ENCODE results near the gene LIN28B. TPM values are rescaled to one million over a fixed set of nuclear protein-coding genes. Genes with fewer than 3 reads are reported as not detected.
A peak's percentile ranks its signal among the peaks of the same experiment; 100 is the strongest.

The LIN28B gene
- total and polyA plus RNA-seq, 7 donors, result not detected

- no peak for DNase-seq
- TF ChIP-seq CTCF (IDR thresholded peaks at IDR 0.05), result no peak
- peaks cover 6 to 94% of the 10 kb centered on the region in 2 donors for H3K36me3 ChIP-seq (ENCODE audit: insufficient read depth in 1 of 2, low read depth in 1 of 2)
- no peaks in the 10 kb centered on the region for H3K9me3 ChIP-seq
- H3K27me3 ChIP-seq (ENCODE audit: insufficient read depth in 3 of 3, low read length in 2 of 3), result no peaks in the 10 kb centered on the region
- intact Hi-C loops (cut with DNase I), result no loop called here
- no peaks in the 10 kb centered on the region for H3K4me1 ChIP-seq
- 68 to 78% (median 77%) methylated on average over 5 of the region's 5 CpGs for WGBS, 3 donors
- peak in 3 of 4 donors; percentile 27 to 70 (median 68) for ATAC-seq
- H3K4me3 ChIP-seq, result no peak overlapping the region
- no peak overlapping the region for H3K27ac ChIP-seq
These were observed 163.7 kb downstream of the LIN28B start for GRCh38 chr6:105120570-105120969.

DNA sequence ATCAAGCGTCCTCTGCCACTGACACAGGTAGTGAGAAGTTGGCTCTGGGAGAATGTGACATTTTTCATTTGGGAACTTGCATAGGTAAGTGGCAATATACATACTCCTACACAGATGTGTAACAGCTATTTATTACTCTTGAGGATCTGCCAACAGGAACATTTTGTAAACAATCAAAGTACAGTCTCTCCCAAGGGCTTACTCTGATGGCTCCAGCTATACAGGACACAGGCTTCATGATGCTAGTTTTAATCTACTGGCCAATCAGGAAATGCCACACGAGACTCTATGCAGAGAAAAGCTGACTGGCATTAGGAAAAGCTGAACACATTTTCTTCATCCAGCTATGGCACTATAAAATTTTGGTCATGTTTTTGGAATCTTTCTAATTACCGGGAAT is 165.1 kb downstream of the LIN28B start:
- no peak for TF ChIP-seq CTCF (IDR thresholded peaks at IDR 0.05)
- intact Hi-C loops (cut with DNase I), result no loop called here
- ATAC-seq (peak in 2 of 4 donors; percentile 24 to 37), DNase-seq (no peak)
- H3K4me1 ChIP-seq, result no peaks in the 10 kb centered on the region
- 75 to 81% (median 77%) methylated on average over 3 of the region's 3 CpGs for WGBS, 3 donors
- no peaks in the 10 kb centered on the region for H3K27me3 ChIP-seq (ENCODE audit: insufficient read depth in 3 of 3, low read length in 2 of 3)
- H3K36me3 ChIP-seq (ENCODE audit: insufficient read depth in 1 of 2, low read depth in 1 of 2), result peaks cover 3 to 94% of the 10 kb centered on the region in 2 donors
- H3K9me3 ChIP-seq, result no peaks in the 10 kb centered on the region
- H3K4me3 ChIP-seq, result no peak overlapping the region
- H3K27ac ChIP-seq, result no peak overlapping the region

DNA sequence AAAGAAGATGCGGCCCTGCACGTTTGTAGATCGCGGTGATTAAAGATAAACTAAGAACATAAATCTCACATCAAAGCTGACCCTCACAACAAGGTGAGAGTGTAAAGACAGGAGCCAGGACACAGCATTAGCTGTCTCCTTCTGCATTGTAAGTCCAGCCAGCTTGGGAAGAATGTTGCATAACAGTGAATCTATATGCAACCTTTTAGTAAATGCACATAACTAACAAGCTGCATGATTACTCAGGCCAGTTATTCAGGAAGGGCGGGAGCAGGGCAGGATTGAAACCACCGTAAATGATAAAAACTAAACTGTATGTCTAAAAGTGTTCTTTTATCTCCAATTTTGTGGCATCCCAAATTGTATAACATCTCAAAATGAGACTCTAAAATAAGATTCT is 165.8 kb downstream of the LIN28B start:
- Histone ChIP-seq H3K9me3 (no peaks in the 10 kb centered on the region), H3K27ac (no peak overlapping the region), H3K36me3 (ENCODE audit: insufficient read depth in 1 of 2, low read depth in 1 of 2) (peaks cover 3 to 94% of the 10 kb centered on the region in 2 donors), H3K27me3 (ENCODE audit: insufficient read depth in 3 of 3, low read length in 2 of 3) (no peaks in the 10 kb centered on the region), H3K4me1 (no peaks in the 10 kb centered on the region), H3K4me3 (no peak overlapping the region)
- TF ChIP-seq CTCF (IDR thresholded peaks at IDR 0.05), result no peak
- 67 to 75% (median 69%) methylated on average over 6 of the region's 6 CpGs for WGBS, 3 donors
- DNase-seq (no peak), ATAC-seq (no peak)
- intact Hi-C loops (cut with DNase I), result no loop called here

Other genes with a start within 250 kb of the LIN28B start
- 1 to 10 TPM; 4.0 to 4.8 (median 4.5) TPM for gene HACE1, start 97.2 kb upstream of the LIN28B start, total RNA-seq
- 1 to 10 TPM; 2.5 to 4.3 (median 3.1) TPM for gene HACE1, start 97.2 kb upstream of the LIN28B start, polyA plus RNA-seq
- gene POPDC3, start 222.9 kb downstream of the LIN28B start, total RNA-seq, result 100 to 1,000 TPM in 2 of 4 donors, 10 to 100 TPM in 2; 80.1 to 170 (median 103) TPM
- gene POPDC3, start 222.9 kb downstream of the LIN28B start, polyA plus RNA-seq, result 100 to 1,000 TPM; 108 to 271 (median 132) TPM

Data from psoas muscle (tissue), 8 donors.